ENCODE measurements around the gene USP6NL. TPM values are rescaled to one million over a fixed set of nuclear protein-coding genes. Genes with fewer than 3 reads are reported as not detected.

USP6NL gene
- polyA plus RNA-seq, 1 donor (not counting 4 experiments of a cell fraction or from before 2014, with no cell fraction given): 8.7 TPM

DNA sequence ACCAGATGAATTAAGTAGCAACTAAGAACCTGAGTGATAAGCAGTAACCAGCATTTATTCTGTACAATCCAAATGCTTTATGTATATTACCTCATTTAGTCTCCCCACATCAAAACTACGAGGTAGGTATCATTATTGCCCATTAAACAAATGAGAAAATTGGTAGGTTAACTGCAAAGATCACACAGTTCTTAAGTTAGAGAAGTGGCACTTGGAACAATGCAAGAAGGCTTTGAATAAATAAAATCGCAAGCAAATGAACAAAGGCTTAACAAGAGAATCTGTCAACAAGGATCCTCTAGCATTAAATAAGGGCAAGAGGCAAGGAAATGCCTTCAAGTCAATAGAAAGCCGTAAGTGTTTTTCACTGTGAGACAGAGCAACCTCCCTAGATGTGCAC lies 70.2 kb downstream of the USP6NL start:
- H3K4me3 ChIP-seq (ENCODE audit: control insufficient read depth in 2 of 3, extremely low read depth in 1 of 3, insufficient read depth in 2 of 3, low read depth in 1 of 3, low read length in 3 of 3): no peak overlapping the region

DNA sequence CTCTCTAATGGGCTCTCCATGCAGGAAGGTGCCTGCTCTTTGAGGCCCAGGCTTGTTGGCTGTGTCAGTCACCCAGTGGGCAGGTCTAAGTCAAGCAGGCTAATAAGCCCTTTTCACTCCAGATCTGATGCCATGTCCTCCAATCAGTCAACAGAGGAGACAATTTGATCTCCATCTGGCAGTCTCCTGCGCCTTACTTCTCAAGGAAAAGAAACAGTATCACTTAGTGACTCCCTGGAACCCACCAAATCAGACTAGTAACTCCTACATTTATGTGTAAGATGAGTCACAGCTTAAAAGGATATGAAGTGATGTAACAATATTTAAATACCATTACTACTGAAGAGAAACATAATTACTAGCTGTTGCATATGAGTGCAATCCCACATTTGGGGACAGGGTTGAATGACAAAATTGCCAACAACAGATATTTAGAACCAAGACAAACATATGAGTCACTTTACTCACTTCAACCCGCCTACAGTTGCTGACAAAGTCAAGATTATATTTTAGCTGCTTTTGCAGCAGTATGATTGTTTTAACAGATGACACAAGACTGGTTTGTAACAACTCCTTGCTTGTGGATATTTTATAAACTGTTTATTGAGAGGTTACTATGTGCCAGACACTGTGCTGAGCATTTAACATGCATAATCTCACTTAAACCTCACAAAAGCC lies 72.1 kb downstream of the USP6NL start:
- no peaks in the 10 kb centered on the region for H3K9me1 ChIP-seq (ENCODE audit: control insufficient read depth, extremely low read depth, insufficient read depth, low read length)
- no peak overlapping the region for H3K4me2 ChIP-seq (ENCODE audit: control insufficient read depth, extremely low read depth, insufficient read depth, low read depth, low read length)
- H4K20me1 ChIP-seq (ENCODE audit: control insufficient read depth, extremely low read depth, insufficient read depth, low read length): no peaks in the 10 kb centered on the region
- no peak overlapping the region for H3K4me3 ChIP-seq (ENCODE audit: control insufficient read depth in 2 of 3, extremely low read depth in 1 of 3, insufficient read depth in 2 of 3, low read depth in 1 of 3, low read length in 3 of 3)
- no peaks in the 10 kb centered on the region for H3K9me3 ChIP-seq (ENCODE audit: control insufficient read depth, low read depth, low read length)
- H3K27me3 ChIP-seq (ENCODE audit: control insufficient read depth, extremely low read depth, insufficient read depth, low read length): no peaks in the 10 kb centered on the region
- no peak for DNase-seq (ENCODE audit: low read depth, low spot score)
- H3K36me3 ChIP-seq (ENCODE audit: control insufficient read depth in 2 of 2, extremely low read depth in 1 of 2, insufficient read depth in 2 of 2, low read length in 2 of 2): no peaks in the 10 kb centered on the region
- no peak overlapping the region for H2AFZ ChIP-seq (ENCODE audit: control insufficient read depth, low read length)
- H3K9ac ChIP-seq (ENCODE audit: control insufficient read depth, extremely low read depth, insufficient read depth, low read length): no peak overlapping the region
- peak; percentile 46 for FAIRE-seq
- dilution Hi-C loops (cut with MboI; ENCODE audit: extremely low pct_ligation_motif_present, low sequenced_read_pairs): loop anchor here (25.0 kb wide), 1 partner anchor 223 kb away; no protein-coding TSS in a partner anchor
- TF ChIP-seq, protein P1, sequence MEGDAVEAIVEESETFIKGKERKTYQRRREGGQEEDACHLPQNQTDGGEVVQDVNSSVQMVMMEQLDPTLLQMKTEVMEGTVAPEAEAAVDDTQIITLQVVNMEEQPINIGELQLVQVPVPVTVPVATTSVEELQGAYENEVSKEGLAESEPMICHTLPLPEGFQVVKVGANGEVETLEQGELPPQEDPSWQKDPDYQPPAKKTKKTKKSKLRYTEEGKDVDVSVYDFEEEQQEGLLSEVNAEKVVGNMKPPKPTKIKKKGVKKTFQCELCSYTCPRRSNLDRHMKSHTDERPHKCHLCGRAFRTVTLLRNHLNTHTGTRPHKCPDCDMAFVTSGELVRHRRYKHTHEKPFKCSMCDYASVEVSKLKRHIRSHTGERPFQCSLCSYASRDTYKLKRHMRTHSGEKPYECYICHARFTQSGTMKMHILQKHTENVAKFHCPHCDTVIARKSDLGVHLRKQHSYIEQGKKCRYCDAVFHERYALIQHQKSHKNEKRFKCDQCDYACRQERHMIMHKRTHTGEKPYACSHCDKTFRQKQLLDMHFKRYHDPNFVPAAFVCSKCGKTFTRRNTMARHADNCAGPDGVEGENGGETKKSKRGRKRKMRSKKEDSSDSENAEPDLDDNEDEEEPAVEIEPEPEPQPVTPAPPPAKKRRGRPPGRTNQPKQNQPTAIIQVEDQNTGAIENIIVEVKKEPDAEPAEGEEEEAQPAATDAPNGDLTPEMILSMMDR (optimal IDR thresholded peaks at IDR 0.05 in 1 of 3, IDR thresholded peaks at IDR 0.05 in 1 of 3, conservative IDR thresholded peaks at IDR 0.05 in 1 of 3; ENCODE audit: extremely low read depth in 1 of 3, insufficient read depth in 2 of 3, low read length in 3 of 3): no peak
- no peak for TF ChIP-seq EZH2 (IDR thresholded peaks at IDR 0.05; ENCODE audit: low read length)
- peak overlapping the region; percentile 52 for H3K27ac ChIP-seq (ENCODE audit: control insufficient read depth, insufficient read depth, low read length)
- H3K79me2 ChIP-seq (ENCODE audit: control insufficient read depth, insufficient read depth, low read length): peaks cover 15% of the 10 kb centered on the region
- H3K4me1 ChIP-seq (ENCODE audit: control insufficient read depth, extremely low read depth, insufficient read depth, low read length): peaks cover 11% of the 10 kb centered on the region

More for the DNA sequence above, 70.2 kb downstream of the USP6NL start:
- Histone ChIP-seq H3K9me1 (ENCODE audit: control insufficient read depth, extremely low read depth, insufficient read depth, low read length) (no peaks in the 10 kb centered on the region), H3K27ac (ENCODE audit: control insufficient read depth, insufficient read depth, low read length) (no peak overlapping the region), H4K20me1 (ENCODE audit: control insufficient read depth, extremely low read depth, insufficient read depth, low read length) (no peaks in the 10 kb centered on the region), H3K27me3 (ENCODE audit: control insufficient read depth, extremely low read depth, insufficient read depth, low read length) (no peaks in the 10 kb centered on the region), H3K4me2 (ENCODE audit: control insufficient read depth, extremely low read depth, insufficient read depth, low read depth, low read length) (no peak overlapping the region), H2AFZ (ENCODE audit: control insufficient read depth, low read length) (no peak overlapping the region), H3K9me3 (ENCODE audit: control insufficient read depth, low read depth, low read length) (no peaks in the 10 kb centered on the region), H3K79me2 (ENCODE audit: control insufficient read depth, insufficient read depth, low read length) (peaks cover 10% of the 10 kb centered on the region), H3K9ac (ENCODE audit: control insufficient read depth, extremely low read depth, insufficient read depth, low read length) (no peak overlapping the region), H3K4me1 (ENCODE audit: control insufficient read depth, extremely low read depth, insufficient read depth, low read length) (peaks cover 11% of the 10 kb centered on the region), H3K36me3 (ENCODE audit: control insufficient read depth in 2 of 2, extremely low read depth in 1 of 2, insufficient read depth in 2 of 2, low read length in 2 of 2) (no peaks in the 10 kb centered on the region)
- FAIRE-seq (no peak), DNase-seq (ENCODE audit: low read depth, low spot score) (no peak)
- dilution Hi-C loops (cut with MboI; ENCODE audit: extremely low pct_ligation_motif_present, low sequenced_read_pairs): loop anchor here (25.0 kb wide), 1 partner anchor 221 kb away; no protein-coding TSS in a partner anchor
- TF ChIP-seq, protein P1 (optimal IDR thresholded peaks at IDR 0.05 in 1 of 3, IDR thresholded peaks at IDR 0.05 in 1 of 3, conservative IDR thresholded peaks at IDR 0.05 in 1 of 3; ENCODE audit: extremely low read depth in 1 of 3, insufficient read depth in 2 of 3, low read length in 3 of 3): no peak
- no peak for TF ChIP-seq EZH2 (IDR thresholded peaks at IDR 0.05; ENCODE audit: low read length)
